Activated T-helper 17 cell treated with anti-CD3 and anti-CD28 coated beads, Interleukin-2, amount 50 U/mL, for 72 hours (primary cell): ENCODE results near the gene HNRNPC. TPM values are rescaled to one million over a fixed set of nuclear protein-coding genes. Genes with fewer than 3 reads are reported as not detected.
"Not testable (repeated sequence)": the region's sequence is repeated elsewhere in the genome, so short reads cannot be mapped to it uniquely, and the experiment has no call there.

ENCODE experiments used
- ATAC-seq: fragments of 150-1000 bp; cut with Tn5 transposase; replicated peaks from 2 replicates; pipeline ENCODE4 v1.10.0; 2021; ENCODE audit warnings: mild to moderate bottlenecking, moderate library complexity
- H3K27ac Mint-ChIP-seq: one replicate; pipeline ENCODE4 v1.8.0; 2022; ENCODE audit warnings: mixed read lengths
- H3K27me3 Mint-ChIP-seq: one replicate; pipeline ENCODE4 v1.8.0; 2022; ENCODE audit warnings: mixed read lengths
- H3K36me3 Mint-ChIP-seq: one replicate; pipeline ENCODE4 v1.8.0; 2022; ENCODE audit warnings: low read depth, mild to moderate bottlenecking, mixed read lengths
- H3K4me1 Mint-ChIP-seq: one replicate; pipeline ENCODE4 v1.8.0; 2022; ENCODE audit warnings: mixed read lengths
- H3K4me3 Mint-ChIP-seq: one replicate; pipeline ENCODE4 v1.8.0; 2022; ENCODE audit warnings: mild to moderate bottlenecking, mixed read lengths
- H3K9me3 Mint-ChIP-seq: one replicate; pipeline ENCODE4 v1.8.0; 2022; ENCODE audit warnings: mixed read lengths
- total RNA-seq, 2 donors: library from RNA; stranded (reverse); gene quantifications; one replicate each; pipeline ENCODE4 v1.2.3, GENCODE V29; 2022

The HNRNPC gene
- total RNA-seq, 2 donors from 2014 or later: 720 to 984 TPM

DNA sequence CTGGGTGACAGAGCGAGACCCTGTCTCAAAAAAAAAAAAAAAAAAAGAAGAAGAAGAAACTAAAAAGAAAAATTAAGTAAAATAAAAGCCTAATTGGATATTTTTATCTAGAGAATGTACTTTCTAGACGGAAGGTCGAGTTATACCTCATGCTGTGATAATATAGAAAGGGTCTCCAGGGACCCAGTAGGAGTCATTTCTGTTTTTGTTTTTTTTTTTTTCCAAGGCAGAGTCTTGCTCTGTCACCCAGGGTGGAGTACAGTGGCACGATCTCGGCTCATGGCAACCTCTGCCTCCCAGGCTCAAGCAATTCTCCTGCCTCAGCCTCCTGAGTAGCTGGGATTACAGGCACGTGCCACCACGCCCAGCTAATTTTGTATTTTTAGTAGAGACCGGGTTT lies 24.8 kb upstream of the HNRNPC start:
- not testable (repeated sequence) for H3K27ac Mint-ChIP-seq, H3K4me1 Mint-ChIP-seq, H3K36me3 Mint-ChIP-seq, H3K9me3 Mint-ChIP-seq, ATAC-seq, H3K4me3 Mint-ChIP-seq, H3K27me3 Mint-ChIP-seq

DNA sequence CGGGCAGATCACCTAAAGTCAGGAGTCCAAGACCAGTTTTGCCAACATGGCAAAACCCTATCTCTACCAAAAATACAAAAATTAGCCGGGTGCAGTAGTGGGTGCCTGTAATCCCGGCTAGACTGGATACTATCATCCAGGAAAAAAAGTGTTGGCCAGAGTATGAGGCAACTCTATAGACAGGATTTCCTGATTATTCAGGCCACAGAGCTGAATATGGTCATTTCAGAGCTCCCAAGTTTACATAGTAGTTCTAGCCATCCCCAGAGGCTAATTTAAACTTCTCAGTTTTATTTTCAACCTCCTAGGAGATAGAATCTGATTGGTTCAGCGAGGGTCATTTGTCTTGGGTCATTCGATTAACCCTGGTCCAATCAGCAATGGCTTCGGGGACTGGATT lies 17.9 kb upstream of the HNRNPC start:
- no peak overlapping the region for H3K27ac Mint-ChIP-seq
- H3K4me1 Mint-ChIP-seq: no peaks in the 10 kb centered on the region
- no peaks in the 10 kb centered on the region for H3K9me3 Mint-ChIP-seq
- no peaks in the 10 kb centered on the region for H3K27me3 Mint-ChIP-seq
- no peak for ATAC-seq
- H3K4me3 Mint-ChIP-seq: no peak overlapping the region
- no peaks in the 10 kb centered on the region for H3K36me3 Mint-ChIP-seq

DNA sequence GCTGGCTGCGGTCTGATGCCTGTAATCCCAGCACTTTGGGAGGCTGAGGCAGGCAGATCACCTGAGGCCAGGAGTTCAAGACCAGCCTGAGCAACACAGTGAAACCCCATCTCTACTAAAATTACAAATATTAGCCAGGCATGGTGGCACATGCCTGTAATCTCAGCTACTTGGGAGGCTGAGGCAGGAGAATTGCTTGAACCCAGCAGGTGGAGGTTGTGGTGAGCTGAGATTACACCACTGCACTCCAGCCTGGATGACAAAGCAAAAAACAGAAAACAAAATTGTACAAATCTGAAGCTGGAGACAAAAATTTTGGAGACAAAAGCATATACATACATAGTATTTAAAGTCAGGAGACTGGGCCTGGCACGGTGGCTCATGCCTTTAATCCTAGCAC lies 17.3 kb upstream of the HNRNPC start:
- not testable (repeated sequence) for H3K36me3 Mint-ChIP-seq, H3K27ac Mint-ChIP-seq, ATAC-seq, H3K4me3 Mint-ChIP-seq, H3K27me3 Mint-ChIP-seq, H3K9me3 Mint-ChIP-seq, H3K4me1 Mint-ChIP-seq

DNA sequence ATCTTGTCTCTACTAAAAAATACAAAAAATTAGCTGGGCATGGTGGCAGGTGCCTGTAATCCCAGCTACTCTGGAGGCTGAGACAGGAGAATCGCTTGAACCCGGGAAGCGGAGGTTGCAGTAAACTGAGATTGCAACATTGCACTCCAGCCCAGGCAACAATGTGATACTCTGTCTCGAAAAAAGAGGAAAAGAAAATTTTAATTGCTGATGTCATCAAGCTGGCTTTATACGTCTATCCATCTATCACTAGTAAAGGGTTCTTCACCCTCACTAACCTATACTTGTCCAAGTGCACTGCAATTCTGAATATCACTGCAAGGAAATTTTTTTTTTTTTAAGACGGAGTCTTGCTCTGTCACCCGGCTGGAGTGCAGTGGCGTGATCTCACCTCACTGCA lies 12.7 kb upstream of the HNRNPC start:
- not testable (repeated sequence) for ATAC-seq, H3K27me3 Mint-ChIP-seq, H3K4me3 Mint-ChIP-seq, H3K9me3 Mint-ChIP-seq, H3K4me1 Mint-ChIP-seq, H3K36me3 Mint-ChIP-seq, H3K27ac Mint-ChIP-seq

DNA sequence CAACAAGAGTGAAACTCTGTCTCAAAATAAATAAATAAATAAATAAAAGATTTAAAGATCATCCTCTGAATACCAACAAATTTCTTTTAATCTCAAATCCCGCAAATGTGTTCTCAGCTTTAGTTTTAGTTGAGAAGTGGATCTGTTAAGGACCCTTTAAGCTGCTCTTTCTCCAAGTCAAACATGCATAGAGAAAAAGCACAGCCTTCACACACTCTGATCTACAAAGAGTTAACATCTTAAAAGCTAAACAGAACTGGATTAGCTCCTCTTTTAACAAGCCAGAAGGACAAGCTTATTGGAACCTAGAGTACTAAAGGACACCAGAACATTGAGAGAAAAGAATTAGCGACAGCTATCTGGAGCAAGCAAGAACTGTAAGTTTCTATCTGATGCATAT lies 10.5 kb upstream of the HNRNPC start, which contains the start of gene RPGRIP1:
Gene RPGRIP1 (plus strand): TSS at position 301 of the 400 bp plus-strand sequence. CDS start 7,894 bp downstream, outside the sequence.
- H3K9me3 Mint-ChIP-seq: no peaks in the 10 kb centered on the region
- H3K4me1 Mint-ChIP-seq: peaks cover 5% of the 10 kb centered on the region
- no peak within 1 kb of the TSS for H3K4me3 Mint-ChIP-seq
- ATAC-seq: no peak
- no peaks in the 10 kb centered on the region for H3K27me3 Mint-ChIP-seq
- H3K36me3 Mint-ChIP-seq: no peaks in the 10 kb centered on the region
- no peak within 1 kb of the TSS for H3K27ac Mint-ChIP-seq

DNA sequence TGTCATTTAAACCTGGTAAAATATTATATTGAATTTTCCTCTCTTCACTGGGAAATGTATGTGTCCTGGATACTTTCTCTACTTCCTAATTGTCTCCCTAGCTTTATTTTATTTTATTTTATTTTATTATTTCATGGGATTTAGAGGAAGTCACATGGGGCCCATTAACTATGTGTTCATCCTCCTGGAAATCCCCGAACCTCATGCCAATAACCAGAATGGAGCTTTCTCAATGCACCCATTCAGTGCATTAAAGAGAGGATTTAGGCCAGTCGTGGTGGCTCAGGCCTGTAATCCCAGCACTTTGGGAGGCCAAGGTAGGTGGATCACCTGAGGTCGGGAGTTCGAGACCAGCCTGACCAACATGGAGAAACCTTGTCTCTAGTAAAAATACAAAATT lies 9.4 kb upstream of the HNRNPC start:
- Mint-ChIP-seq H3K9me3 (no peaks in the 10 kb centered on the region), H3K27me3 (no peaks in the 10 kb centered on the region), H3K36me3 (no peaks in the 10 kb centered on the region), H3K27ac (no peak overlapping the region), H3K4me3 (no peak overlapping the region), H3K4me1 (peaks cover 5% of the 10 kb centered on the region)
- ATAC-seq: no peak

DNA sequence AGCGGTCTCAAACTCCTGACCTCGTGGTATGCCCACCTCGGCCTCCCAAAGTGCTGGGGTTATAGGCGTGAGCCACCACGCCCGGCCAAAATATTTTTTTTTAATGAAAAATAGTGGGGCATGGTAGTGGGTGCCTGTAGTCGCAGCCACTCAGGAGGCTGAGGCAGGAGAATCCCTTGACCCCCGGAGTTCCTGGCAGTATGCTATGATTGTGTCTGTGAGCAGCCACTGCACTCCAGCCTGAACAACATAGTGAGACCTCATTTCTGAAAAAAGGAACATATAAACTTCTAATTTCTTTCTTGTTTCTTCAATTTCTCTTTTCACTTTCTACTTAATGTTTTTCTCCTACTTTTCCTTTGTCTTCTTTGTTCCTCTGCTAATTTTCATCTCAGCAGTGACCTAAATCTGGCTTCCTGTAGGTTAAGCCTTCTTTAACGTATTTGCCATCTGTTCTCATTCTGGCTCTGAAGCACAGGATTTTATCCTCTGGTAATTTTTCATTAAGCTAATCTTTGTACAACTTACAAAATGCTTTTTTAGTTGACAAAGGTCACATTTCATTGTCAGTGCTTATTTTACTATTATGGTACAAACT lies 6.1 kb upstream of the HNRNPC start:
- Mint-ChIP-seq H3K4me3 (peak overlapping the region; percentile 50), H3K9me3 (no peaks in the 10 kb centered on the region), H3K27me3 (no peaks in the 10 kb centered on the region), H3K27ac (peak overlapping the region; percentile 44), H3K36me3 (no peaks in the 10 kb centered on the region), H3K4me1 (peaks cover 5% of the 10 kb centered on the region)
- ATAC-seq: peak; percentile 31

DNA sequence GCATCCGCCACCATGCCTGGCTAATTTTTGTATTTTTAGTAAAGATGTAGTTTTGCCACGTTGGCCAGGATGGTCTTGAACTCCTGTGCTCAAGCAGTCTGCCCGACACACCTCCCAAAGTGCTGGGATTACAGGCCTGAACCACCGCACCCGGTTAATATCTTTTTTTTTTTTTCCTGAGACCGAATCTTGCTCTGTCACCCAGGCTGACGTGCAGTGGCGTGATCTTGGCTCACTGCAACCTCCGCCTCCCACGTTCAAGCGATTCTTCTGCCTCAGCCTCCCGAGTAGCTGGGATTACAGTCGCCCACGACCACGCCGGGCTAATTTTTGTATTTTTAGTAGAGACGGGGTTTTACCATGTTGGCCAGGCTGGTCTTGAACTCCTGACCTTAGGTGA lies 3.4 kb upstream of the HNRNPC start:
- peaks cover 21% of the 10 kb centered on the region for H3K36me3 Mint-ChIP-seq
- not testable (repeated sequence) for H3K27ac Mint-ChIP-seq, ATAC-seq, H3K9me3 Mint-ChIP-seq, H3K27me3 Mint-ChIP-seq, H3K4me1 Mint-ChIP-seq, H3K4me3 Mint-ChIP-seq

DNA sequence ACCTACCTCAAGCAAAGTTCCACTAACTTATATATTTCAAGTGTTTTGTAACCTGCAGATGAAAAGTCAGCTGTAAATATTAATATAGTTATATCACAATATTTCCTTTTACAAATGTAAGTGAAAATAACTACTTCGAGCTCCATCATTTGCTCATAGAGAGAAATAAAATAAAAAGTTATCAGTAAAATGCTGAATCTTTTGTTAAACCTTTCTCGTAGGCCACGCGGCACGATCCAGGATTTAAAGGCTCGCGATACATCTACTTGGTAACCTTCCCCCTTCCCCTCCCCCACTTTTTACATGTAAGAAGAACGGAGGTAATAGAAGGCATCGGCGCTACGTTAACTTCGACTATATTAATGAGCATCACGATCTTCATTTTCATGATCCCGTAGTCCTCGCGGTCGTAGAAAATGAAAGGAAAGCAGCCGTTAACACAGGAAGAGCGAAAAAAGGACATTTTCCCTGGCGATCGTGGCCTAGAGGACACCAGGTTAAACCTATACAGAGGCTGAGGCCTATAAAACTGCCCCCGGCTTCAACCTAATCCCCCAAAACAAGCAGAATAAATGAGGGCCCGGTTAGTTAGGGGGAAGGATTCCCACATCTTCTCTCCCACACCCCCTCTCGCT lies 508 bp downstream of the HNRNPC start:
- ATAC-seq: no peak
- Mint-ChIP-seq H3K9me3 (no peaks in the 10 kb centered on the region), H3K27me3 (no peaks in the 10 kb centered on the region), H3K36me3 (peaks cover 61% of the 10 kb centered on the region), H3K27ac (peak overlapping the region; percentile 99), H3K4me1 (peaks cover 15% of the 10 kb centered on the region), H3K4me3 (peak overlapping the region; percentile 94)

DNA sequence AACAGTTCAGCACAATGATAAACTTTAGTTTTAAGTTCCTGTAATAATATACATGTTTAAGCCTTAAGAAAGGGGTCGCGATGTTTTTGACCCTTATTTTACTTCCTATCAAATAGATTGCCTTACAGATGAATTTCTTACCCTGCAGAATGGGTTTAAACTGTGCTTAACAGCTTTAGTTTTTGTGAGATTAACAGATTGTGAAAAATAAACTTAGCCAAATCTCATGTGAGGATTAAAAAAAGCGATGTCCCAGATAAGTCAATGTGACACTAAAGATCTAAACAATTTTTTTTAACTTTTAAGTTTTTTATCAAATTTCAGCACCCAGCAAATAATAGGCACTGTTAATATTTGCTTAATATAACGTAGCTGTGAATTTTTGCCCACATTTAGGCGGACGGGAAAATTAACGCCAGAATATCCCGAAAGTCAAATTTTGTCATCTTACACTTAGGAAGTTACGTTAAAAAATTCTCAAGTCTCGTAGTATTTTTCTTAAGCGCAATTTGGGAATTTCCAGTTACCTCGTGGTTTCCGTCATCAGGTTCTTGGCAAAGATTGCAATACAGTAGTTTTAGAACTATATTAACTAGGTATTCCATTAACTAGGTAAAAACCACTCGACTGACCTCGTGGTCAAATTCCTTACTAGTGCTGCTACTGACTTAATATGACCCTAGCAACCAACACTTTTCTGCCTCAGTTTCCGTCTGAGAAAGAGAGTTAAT lies 1.2 kb downstream of the HNRNPC start:
- H3K4me3 Mint-ChIP-seq: peak overlapping the region; percentile 94
- H3K36me3 Mint-ChIP-seq: peaks cover 68% of the 10 kb centered on the region
- no peaks in the 10 kb centered on the region for H3K27me3 Mint-ChIP-seq
- no peaks in the 10 kb centered on the region for H3K9me3 Mint-ChIP-seq
- no peak for ATAC-seq
- peaks cover 21% of the 10 kb centered on the region for H3K4me1 Mint-ChIP-seq
- H3K27ac Mint-ChIP-seq: peak overlapping the region; percentile 99

DNA sequence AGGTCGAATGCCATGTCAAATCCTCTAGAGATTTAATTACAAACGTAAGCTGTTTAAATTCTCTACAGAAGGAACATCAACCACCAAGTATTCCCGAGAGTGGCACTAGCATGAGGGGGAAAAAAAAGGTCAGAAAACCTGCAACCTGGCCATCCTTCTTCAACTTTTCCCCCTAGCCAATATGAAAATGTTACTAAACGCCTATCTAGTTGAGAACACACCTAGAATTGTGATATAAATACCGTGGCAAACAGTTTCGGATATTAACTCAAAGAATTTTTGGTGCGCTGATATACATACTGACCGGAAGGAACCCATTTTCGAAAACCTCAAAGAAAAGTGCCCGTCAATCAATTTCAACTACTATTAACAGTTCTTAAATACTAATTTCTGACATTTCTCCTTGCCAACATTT lies 1.8 kb downstream of the HNRNPC start:
- no peak for ATAC-seq
- Mint-ChIP-seq H3K36me3 (peaks cover 74% of the 10 kb centered on the region), H3K9me3 (no peaks in the 10 kb centered on the region), H3K27me3 (no peaks in the 10 kb centered on the region), H3K27ac (peak overlapping the region; percentile 99), H3K4me3 (peak overlapping the region; percentile 94), H3K4me1 (peaks cover 24% of the 10 kb centered on the region)

DNA sequence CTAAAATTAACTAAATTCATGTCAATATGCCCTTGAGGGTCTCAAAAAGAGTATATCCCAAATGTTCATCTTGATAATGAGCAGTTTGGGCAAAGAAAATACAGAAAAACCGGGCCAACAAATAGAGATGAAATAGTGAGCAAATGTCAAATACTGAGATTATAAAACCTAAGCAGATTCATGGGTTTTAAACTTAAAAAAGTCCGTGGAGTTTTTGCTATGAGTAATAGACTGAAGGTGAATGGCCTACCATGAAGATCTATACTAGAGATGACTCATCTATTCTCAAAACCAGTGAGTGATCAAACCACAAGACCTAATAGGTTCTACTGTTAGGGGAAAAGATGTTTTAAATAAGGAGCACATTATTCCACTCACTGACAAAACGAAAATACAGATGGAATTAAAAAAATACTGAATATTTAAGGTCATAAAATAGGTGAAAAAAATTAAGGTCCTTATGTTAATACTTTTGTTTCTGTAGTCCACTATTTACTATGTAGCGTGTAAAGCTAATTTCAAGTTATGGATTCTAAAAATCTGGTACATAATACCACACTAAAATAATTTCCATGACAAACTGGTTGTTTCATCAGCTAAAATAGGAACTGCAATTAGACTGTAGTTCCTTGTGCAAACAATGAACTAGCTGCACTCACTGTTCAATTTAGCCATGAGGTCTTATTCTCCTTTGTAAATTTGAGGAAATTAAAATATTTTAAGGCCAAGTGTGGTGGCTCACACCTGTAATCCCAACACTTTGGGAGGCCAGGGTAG lies 5.0 kb downstream of the HNRNPC start:
- H3K27ac Mint-ChIP-seq: peak overlapping the region; percentile 99
- ATAC-seq: peak; percentile 82
- no peaks in the 10 kb centered on the region for H3K9me3 Mint-ChIP-seq
- H3K36me3 Mint-ChIP-seq: peaks cover 100% of the 10 kb centered on the region
- H3K4me3 Mint-ChIP-seq: peak overlapping the region; percentile 94
- no peaks in the 10 kb centered on the region for H3K27me3 Mint-ChIP-seq
- H3K4me1 Mint-ChIP-seq: peaks cover 41% of the 10 kb centered on the region

DNA sequence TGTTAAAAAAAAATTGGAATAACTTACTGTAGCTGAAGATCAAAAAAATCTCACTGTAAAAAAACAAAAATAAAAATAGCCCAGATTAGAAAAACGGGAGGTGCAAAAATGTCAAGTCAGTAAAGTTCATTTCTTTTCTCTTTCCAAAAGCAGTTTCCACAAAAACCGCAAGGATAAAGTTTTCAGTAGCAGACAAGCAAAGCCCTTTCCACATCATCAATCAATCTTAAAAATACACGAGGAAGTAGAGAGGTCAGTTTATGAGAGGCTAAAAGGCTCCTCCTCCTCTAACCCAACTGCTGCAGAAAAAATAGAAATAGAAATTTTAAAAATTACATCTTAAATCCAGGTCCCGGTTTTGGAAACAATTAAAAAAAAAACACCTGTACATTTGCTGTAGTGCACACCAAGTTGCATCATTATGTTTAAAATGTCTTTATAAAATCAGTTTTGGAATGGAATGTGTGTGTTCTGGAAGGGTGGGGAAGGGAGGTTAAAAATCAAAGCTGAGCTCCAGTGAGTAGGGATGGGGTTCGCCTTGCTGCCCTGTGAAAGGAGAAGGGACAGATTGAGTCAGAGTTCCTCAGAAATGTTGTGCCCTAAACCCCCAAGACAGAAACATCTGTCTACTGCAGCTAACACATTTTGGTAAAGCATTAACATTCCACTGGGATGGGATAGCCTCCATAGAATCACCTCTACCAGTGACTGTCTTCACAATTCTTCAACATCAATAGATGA lies 5.8 kb downstream of the HNRNPC start:
- peak; percentile 20 for ATAC-seq

DNA sequence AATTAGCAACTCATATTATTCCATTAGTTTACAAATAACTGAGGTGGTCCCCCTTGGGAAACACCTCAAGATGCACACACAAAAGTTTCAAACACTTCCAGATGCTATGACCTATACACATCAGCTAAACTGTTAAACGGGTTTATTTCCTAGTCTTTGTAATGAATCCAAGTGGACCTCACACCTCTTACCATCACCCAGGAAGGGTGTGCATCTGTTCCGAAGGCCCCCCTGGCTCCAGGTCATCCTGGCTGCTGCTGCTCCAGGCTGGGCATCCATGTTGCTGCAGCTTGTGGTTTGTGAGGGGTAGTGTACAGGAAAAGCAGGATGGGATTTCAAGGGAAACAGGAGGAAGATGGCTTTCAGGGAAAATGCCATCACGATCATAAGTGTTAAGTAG lies 6.8 kb downstream of the HNRNPC start:
- peak overlapping the region; percentile 85 for H3K27ac Mint-ChIP-seq
- H3K4me1 Mint-ChIP-seq: peaks cover 55% of the 10 kb centered on the region
- no peaks in the 10 kb centered on the region for H3K9me3 Mint-ChIP-seq
- no peak for ATAC-seq
- H3K36me3 Mint-ChIP-seq: peaks cover 100% of the 10 kb centered on the region
- H3K4me3 Mint-ChIP-seq: peak overlapping the region; percentile 94
- H3K27me3 Mint-ChIP-seq: no peaks in the 10 kb centered on the region

More for the DNA sequence above, 5.8 kb downstream of the HNRNPC start:
- no peaks in the 10 kb centered on the region for H3K9me3 Mint-ChIP-seq
- peaks cover 100% of the 10 kb centered on the region for H3K36me3 Mint-ChIP-seq
- H3K4me3 Mint-ChIP-seq: peak overlapping the region; percentile 94
- H3K27ac Mint-ChIP-seq: peak overlapping the region; percentile 99
- H3K4me1 Mint-ChIP-seq: peaks cover 48% of the 10 kb centered on the region
- no peaks in the 10 kb centered on the region for H3K27me3 Mint-ChIP-seq
